GM21576 (cell line): ENCODE data around the gene DCDC2B.

Experiments
- ATAC-seq: cut with Tn5 transposase; IDR thresholded peaks from one replicate; pipeline ENCODE4 v1.9.1; 2021; ENCODE audit warnings: mild to moderate bottlenecking, moderate library complexity; ENCODE audit not compliant: unreplicated experiment

DCDC2B gene

DNA sequence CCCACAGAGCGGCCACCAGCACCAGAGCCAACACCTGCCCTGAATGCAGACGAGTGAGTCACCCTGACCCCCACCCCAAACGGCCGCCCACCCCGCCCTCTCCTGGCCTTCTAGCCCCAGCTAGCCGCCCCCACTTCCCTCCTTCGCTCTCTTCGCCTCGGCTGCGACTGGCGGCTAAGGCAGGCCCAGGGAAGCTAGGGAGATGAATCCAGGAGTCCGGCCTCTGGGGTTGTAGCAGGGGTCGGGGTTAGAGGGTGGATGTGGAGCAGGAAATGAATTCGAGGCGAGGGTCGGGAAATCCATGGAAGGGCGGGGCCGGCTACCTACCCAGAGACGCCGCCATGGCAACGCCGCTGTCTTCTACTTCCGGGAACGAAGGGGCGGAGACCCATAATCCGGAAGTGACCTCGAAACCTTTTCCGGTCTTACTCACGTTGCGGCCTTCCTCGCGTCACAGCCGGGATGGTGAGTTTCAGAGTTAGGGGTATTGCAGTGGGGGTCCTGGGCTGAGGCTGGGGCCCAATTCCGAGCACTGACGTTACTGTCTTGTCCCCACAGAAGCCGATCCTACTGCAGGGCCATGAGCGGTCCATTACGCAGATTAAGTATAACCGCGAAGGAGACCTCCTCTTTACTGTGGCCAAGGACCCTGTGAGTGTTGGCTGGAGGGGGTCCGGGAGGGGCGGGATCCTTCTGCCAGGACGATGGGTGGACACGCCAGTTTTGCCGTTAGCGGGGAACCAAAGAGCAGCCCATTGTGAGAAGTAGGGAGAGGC lies 13.3 kb downstream of the DCDC2B start, which contains the start of the genes EIF3I and TMEM234:
Gene EIF3I (plus strand): TSS at position 428 of the 776 bp plus-strand sequence. CDS start 35 bp downstream, at position 463.
Gene TMEM234 (minus strand): TSS at position 374 of the 776 bp plus-strand sequence. CDS start 31 bp downstream, at position 343.
- ATAC-seq = peak; percentile 94

DNA sequence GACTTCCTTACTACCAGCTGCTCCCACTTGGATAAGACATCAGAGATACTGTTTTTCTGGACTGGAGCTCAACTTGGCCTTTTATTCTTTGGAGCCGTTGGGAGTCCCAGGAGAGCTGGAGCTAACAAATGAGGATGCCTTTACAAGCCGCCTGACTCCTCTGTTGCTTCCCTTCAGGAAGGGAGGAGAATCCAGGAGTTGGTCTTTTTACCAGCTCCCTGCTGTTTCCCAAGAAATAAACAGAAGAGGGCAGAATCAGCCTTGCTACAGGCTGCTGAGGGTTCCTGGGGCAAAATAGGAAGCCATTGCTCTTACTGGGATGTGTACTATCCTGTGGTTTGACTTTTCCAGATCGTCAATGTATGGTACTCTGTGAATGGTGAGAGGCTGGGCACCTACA lies 14.8 kb downstream of the DCDC2B start:
- ATAC-seq = no peak

DNA sequence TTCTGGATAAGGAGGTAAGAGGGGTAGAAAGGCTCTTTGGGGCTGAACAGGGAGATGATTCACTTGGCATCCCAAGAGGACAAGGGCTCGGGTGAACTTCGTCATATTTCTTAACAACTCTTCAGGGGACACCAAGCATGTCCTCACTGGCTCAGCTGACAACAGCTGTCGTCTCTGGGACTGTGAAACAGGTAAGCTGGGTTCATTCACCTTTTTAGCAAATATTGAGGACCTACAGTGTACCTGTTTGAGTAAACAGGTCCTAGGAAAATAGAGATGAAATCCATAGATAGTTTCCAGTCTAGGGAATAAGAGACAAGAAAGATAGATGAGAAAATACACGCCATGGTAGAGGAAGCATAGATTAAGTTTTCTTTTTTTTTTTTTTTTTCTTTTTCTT lies 15.4 kb downstream of the DCDC2B start:
- no peak for ATAC-seq

DNA sequence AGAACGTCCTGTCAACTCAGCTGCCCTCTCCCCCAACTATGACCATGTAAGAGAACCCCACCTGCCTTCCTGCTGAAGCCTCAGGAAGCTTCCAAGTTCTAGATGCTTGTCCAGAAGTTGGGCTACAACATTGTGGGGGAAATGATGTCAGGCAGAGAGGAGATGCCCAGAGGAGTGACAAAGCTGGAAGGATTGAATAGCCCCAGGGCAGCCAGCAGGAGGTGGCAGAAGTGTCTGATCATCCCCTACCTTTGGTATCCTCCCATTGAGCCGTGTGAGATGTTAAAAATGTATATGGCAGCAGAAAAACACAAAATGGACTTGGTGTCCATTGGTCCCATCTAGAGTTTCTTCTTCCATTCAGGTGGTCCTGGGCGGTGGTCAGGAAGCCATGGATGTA lies 19.9 kb downstream of the DCDC2B start:
- no peak for ATAC-seq

DNA sequence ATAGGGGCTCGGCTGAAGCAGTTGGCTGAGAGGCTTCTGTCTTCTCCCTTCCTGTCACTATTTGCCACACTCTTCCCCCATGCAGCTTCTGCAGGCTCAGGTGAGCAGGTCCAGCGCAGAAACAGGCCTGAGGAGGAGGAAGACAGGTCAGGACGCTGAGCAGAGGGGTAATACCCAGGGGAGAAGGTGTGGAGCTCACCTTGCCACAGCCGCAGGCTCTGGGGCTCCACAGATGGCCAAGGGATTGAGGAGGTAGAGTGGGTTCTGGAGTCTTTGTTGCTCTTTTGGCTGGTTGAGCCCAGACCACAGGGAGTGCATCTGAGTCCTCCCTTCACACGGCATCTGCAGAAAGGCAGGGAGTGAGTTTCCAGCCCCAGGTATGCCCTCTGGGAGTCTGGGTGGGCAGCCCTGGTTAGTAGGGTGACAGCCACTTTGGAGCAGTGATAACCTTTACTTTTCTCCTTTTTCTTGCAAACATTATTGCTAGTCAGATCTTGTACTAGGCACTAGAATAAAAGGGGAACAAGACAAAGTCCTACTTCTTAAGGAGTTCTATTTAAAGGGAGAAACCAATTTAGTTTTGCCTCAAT lies 23.0 kb downstream of the DCDC2B start:
- ATAC-seq = no peak

DNA sequence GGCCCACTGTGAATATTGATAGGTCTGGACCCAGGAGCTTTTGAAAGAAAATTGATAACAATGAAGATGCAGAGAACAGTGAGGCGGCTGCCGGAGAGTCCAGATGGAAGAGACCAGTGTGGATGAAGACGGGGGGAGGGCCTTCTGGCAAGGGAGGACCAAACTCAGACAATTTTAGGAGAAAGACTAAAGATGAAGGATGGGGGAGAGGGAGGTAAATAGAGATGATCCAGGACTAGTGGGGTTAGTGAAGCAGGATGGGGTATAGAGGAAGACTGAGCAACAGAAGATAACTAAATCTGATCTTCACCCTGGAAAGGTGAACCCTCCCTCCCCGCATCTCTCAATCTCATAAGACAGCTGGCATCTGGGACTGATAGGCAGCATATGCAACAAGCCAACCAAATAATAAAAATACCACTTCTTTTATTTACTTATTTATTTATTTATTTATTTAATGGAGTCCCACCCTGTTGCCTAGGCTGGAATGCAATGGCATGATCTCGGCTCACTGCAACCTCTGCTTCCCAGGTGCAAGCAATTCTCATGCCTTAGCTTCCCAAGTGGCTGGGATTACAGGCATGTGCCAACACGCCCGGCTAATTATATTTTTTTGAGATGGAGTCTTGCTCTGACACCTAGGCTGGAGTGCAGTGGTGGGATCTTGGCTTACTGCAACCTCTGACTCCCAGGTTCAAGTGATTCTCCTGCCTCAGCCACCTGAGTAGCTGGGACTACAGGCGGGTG lies 23.8 kb downstream of the DCDC2B start:
- no peak for ATAC-seq

DNA sequence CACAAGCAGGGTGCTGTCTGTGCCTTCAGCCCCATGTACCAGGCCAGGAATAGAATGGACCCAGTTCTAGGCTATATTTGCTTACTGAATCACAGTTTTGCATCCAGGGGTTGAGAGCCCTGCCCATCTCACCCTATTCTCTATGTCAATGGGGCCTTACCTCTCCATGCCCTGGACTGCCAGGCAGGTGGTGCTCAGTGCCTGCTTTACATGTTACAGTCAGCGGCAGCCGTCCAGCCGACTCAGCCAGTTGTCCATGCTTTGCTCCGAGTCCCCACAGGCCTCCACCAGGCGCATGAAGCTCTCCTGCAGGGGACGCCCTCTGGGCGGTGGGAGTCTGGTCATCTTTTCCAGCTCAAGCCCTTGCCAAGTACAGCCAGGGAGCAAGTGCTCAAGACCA lies 25.9 kb downstream of the DCDC2B start:
- no peak for ATAC-seq

DNA sequence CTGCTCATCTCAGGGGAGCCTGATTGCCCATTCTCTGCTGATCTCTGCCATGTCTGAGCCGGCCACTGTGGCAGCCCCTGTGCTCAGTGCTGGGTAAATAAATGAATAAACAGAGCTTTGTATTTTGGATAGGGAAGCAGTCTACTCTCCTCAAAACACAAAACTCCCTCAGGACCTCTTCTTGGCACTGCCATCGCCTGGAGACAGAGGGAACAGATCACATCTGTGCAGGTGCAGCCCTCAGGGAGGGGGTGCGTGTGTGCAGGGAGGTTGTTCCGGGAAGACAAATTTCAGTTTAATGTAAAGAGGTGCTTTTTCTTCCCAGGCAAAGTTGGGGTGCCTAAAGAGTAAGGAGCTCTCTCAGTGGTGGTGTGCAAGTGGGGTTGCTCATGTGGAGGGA lies 30.4 kb downstream of the DCDC2B start:
- ATAC-seq = no peak

DNA sequence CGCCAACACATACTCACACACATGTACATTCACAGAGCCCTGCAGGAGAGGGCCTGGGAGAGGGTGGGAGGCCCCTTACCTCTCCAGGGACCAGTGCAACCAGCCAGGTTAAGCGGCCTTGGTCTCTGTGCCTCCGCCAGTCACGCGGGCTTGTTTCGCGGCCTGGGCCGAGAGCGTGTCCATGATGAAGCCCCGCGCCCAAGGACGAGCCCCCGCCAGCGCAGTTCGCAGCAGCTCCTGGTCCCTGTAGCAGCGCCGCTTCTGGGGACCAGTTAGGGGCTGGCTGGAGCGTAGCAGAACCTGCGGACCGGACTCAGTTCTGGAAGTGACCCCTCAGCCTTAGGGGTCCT lies 30.9 kb downstream of the DCDC2B start:
- no peak for ATAC-seq

DNA sequence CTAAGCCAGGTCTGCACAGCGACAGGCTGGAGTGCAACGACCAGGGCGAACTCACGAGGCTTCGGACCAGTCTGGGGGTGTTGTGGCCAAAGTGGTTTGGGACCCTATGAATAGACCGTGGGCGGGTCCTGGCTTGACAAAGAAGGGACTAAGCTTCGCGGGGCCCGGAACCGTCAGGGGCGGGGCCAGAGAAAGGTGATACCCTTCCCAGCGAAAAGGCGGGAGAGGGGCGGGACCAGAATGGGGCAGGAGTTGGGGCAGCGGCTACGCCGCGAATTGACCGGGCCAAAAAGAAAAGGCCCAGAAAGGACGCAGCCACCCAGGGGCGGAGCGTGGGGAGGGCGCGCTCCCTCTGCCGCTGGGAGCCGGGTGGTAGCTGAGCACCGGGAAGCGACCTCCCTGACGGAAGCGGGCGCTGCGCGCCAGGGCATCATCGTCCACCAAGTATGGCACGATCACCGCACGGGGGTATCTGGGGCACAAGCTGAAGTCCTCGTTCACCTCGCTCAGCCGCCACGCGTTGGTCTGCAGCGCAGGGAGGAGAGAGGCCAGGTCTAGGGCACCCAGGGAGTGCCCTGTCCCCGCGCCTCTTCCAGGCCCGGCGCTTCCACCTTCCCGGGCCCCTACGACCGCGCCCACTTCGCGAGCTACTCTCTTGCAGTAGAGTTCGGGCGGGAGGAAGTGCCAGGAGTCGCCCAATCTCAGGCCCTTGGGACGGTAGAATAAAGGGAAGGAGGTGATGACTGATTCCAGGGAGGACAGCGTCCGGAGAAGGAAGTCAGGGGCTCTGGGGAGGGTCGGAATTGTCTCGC lies 31.5 kb downstream of the DCDC2B start:
- no peak for ATAC-seq

DNA sequence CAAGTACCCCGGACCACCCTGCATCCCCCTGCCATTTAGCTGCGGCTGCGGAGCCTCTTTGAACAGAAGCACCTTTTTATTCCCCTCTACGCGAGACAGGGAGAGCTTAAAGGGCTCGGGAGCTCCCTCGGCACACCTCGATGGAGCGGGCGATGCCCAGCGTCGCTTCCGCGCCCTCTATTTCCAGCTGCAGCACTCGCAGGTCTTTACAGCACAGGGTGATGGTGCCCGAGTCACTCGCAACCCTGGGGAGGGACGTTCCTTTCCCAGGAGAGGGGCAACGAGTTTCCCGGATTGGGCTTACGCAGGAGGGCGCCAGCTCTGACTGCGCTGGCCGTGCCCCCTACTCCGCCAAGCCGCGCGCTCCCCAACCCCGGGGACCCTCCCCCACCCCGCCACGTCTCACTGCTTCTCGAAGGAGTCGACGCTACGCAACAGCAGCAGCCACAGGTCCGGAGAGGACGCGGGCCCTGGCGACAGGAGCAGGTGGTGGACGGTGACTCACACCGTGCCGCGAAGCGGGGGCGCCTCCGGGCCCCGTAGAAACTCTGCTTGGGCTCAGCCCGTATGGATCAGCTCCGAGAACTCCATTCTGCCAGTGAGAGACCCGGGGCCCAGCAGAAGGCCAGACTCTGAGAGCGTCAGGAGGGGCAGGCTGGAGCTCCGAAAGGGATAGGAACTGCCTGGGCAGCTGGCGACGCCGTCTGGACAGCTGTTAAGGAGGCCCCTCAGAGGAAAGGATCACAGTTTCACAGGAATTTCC lies 32.3 kb downstream of the DCDC2B start:
- ATAC-seq = no peak

DNA sequence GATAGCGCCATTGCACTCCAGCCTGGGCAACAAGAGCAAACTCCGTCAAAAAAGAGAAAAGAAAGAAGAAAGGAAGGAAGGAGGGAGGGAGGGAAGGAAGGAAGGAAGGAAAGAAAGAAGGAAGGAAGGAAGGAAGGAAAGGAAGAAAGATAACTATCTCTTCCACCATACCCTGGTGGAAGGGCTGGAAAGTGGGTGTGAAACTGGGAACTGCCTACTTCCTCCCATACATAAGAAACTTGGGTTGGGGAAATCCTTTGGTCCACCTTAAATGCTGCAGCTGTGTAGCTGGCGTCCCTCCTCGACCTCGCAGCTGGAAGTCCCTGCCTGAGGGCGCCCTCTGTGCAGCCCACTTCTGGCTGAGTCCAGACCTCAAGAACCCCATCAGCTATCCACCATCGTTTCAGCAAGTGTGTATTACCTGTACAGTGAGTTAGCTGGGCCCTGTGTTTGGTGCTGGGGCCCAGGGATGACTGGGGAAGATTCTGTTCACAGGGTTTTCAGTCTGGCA lies 33.5 kb downstream of the DCDC2B start:
- no peak for ATAC-seq

DNA sequence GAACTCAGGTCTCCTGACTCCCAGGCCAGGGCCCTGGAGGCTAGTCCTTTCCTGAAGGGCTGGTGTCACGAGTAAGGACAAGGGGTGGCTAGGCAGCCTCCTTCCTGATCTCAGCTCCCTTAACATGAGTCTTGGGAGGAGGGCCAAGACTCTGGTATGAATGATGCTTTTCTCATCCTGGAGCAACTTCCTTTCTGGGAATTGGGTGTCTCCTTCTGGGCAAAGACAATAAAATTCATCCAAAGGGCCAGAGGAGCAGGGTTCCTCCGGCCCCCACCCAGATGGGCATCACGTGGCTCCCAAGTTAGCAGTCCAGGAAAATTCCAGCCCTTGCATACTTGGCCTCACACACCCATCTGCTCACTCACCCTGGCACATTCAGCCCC lies 38.0 kb downstream of the DCDC2B start, which contains the start of gene FAM167B:
Gene FAM167B (plus strand): TSS at position 335 of the 386 bp plus-strand sequence. CDS start 200 bp downstream, outside the sequence.
- no peak for ATAC-seq

DNA sequence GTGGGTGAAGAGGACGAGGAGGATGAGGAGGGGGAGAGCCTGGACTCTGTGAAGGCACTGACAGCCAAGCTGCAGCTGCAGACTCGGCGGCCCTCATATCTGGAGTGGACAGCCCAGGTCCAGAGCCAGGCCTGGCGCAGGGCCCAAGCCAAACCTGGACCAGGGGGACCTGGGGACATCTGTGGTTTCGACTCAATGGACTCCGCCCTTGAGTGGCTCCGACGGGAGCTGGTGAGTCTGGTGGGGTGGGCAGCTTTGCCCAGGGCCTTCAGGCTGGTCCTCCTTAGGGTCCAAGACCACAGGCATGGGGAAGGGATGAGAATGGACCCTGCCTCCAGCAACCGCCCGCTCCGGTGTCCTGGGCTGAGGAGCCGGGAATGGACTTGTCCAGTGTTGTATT lies 38.6 kb downstream of the DCDC2B start:
- ATAC-seq = no peak

DNA sequence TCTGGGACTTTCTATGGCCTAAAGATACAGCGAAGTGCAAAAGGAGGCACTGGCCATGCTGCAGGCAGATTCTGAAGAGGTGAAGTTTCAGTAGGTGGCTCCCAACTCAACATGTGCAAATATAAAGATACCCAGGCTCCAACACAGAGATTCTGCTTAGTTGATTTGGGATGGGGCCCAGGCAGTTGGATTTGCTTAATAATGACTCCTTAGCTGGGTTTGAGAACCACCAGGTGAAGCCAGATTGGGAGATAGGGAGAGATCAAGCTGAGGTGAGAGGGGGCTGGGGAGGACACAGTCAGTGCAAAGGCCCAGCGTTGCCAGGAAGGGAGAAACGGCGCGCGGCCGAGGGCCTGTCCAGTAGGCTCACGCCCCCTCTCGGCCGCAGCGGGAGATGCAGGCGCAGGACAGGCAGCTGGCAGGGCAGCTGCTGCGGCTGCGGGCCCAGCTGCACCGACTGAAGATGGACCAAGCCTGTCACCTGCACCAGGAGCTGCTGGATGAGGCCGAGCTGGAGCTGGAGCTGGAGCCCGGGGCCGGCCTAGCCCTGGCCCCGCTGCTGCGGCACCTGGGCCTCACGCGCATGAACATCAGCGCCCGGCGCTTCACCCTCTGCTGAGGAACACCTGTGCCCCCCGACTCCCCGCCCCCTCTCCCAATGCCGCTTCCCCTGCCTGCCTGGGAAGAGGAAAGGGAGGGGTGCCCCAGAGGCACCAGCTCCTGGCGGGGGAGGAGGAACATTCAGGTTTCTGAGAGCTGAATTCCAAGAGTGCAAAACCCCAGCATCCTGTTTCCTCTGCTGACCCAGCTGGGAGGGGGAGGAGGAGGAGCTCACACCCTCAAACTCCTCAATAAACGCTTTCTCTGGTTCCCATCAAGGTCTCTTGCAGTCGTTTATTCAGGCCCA lies 39.3 kb downstream of the DCDC2B start:
- ATAC-seq = peak; percentile 30

DNA sequence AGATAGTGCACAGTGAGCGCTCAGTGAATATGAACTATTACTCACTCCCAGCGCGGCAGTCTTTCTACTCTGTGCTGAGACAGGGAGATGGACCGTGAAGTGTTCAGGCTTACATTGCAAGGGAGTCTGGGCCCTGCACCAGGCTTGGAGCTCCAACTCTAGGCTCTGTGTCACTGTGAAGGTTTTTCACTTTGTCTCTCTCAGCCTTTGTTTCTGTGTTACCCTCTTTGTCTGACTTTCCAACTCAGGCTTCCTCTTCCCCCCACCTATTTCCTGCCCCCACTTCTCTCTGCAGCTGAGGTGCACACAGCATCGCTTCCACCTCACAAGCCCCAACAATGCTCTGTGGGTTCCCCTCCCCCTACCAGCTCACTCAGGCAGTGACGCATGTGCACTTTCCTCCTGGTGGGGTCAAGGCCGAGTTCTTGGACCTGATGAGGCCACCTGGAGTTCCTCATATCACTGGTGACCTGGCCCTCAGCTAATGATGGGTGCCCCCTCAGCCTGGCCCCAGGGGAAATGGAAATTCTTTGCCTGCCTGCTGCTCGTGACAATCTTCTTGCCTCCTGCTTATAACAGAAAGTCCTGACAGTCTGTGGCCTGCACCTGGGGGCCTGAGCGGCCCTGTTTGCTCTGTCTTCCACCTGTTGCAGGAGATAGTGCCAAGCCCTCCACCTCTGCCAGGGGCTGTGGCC lies 41.1 kb downstream of the DCDC2B start:
- ATAC-seq = peak; percentile 49

DNA sequence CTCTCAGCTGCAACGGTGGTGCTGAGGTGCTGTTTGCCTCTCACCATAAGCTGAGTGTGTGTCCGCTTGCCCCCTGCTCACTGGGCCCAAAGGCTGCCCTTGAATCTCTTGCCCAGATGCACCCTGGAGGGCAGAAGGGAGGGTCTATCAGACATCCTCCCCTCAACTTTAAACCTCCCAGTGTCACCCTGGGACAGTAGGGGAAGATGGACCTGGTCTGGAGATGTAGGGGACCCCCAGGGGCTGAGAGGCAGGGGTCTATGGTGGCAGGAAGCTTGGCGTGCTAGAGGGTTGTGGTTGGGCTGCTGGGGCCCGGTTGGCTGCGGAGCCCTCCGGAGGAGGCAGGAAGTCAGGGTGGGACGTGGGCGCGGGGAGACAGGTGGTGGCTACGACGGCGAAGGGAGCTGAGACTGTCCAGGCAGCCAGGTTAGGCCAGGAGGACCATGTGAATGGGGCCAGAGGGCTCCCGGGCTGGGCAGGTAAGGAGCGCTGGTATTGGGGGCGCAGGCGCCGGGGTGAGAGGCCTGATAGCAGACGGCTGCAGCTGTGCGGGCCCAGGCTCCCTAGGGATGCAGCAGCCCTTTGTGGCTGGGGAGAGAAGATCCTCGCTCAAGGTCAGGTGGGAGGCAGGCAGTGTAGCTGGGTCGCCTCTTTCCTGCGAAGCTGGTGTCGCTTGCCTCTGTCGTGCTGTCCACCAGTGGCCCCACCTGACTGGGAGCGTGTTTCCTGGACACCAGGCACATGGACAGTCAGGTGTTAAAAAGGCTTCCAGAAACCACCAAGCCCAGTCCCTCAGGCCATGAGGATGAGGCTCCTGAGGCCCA lies 42.2 kb downstream of the DCDC2B start, which contains the start of gene LCK:
Gene LCK (plus strand): TSS at position 373 of the 824 bp plus-strand sequence. CDS start 23,065 bp downstream, outside the sequence.
- ATAC-seq = no peak
